HG03520 (cell line): Measurements from ENCODE around the gene ZFYVE19.

Experiments
- ATAC-seq: cut with Tn5 transposase; IDR thresholded peaks from one replicate; pipeline ENCODE4 v1.9.1; 2021; ENCODE audit warnings: mild to moderate bottlenecking, moderate library complexity; ENCODE audit not compliant: unreplicated experiment

ZFYVE19 gene

GRCh38 chr15:40775740-40776536 is 31.0 kb upstream of the ZFYVE19 start:
- no peak for ATAC-seq

- ATAC-seq: no peak
These were observed 30.2 kb upstream of the ZFYVE19 start for GRCh38 chr15:40776537-40777141.

- ATAC-seq: no peak
These were observed 24.2 kb upstream of the ZFYVE19 start for GRCh38 chr15:40782609-40783227.

GRCh38 chr15:40785164-40785563 is 21.7 kb upstream of the ZFYVE19 start:
- ATAC-seq: no peak

- ATAC-seq: no peak
These were observed 21.1 kb upstream of the ZFYVE19 start for GRCh38 chr15:40785814-40786213.

GRCh38 chr15:40787344-40787841 is 19.5 kb upstream of the ZFYVE19 start:
- no peak for ATAC-seq

GRCh38 chr15:40787991-40788390 is 18.9 kb upstream of the ZFYVE19 start:
- ATAC-seq: no peak

- no peak for ATAC-seq
These were observed 17.8 kb upstream of the ZFYVE19 start for GRCh38 chr15:40789119-40789518.

- no peak for ATAC-seq
These were observed 16.9 kb upstream of the ZFYVE19 start for GRCh38 chr15:40789999-40790398.

- ATAC-seq: no peak
These were observed 16.2 kb upstream of the ZFYVE19 start for GRCh38 chr15:40790718-40791117.

- no peak for ATAC-seq
These were observed 14.5 kb upstream of the ZFYVE19 start for GRCh38 chr15:40792394-40792793.

GRCh38 chr15:40793216-40793989 is 13.5 kb upstream of the ZFYVE19 start:
- no peak for ATAC-seq

- no peak for ATAC-seq
These were observed 10.8 kb upstream of the ZFYVE19 start for GRCh38 chr15:40796041-40796440.

- no peak for ATAC-seq
These were observed 10.4 kb upstream of the ZFYVE19 start for GRCh38 chr15:40796512-40796911.

- ATAC-seq: no peak
These were observed 7.4 kb upstream of the ZFYVE19 start for GRCh38 chr15:40799523-40799922.

- no peak for ATAC-seq
These were observed 3.8 kb upstream of the ZFYVE19 start for GRCh38 chr15:40803076-40803475.

GRCh38 chr15:40803688-40804087 is 3.2 kb upstream of the ZFYVE19 start:
- ATAC-seq: no peak

GRCh38 chr15:40806672-40807027 is 239 bp upstream of the ZFYVE19 start:
- no peak for ATAC-seq

- no peak for ATAC-seq
These were observed 1.1 kb downstream of the ZFYVE19 start for GRCh38 chr15:40807888-40808461.

- no peak for ATAC-seq
These were observed 2.1 kb downstream of the ZFYVE19 start for GRCh38 chr15:40808861-40809450.
